Uterus (tissue), 4 donors: Measurements from ENCODE around the gene SH3RF3. TPM values are rescaled to one million over a fixed set of nuclear protein-coding genes. Genes with fewer than 3 reads are reported as not detected.

ENCODE experiments used
- DNase-seq, 2 donors: peaks; one replicate each; pipeline ENCODE4 v3.0.0-alpha.2; 2019 to 2020
- H3K27ac ChIP-seq, 2 donors: fragments of 200-600 bp; sonication (generic); 1 replicate in 1 of 2; 2 replicates in 1 of 2; pipeline ENCODE4 v1.5.1; 2016 to 2018
- H3K27me3 ChIP-seq, 2 donors: fragments of 200-600 bp; sonication (generic); one replicate each; pipeline ENCODE4 v1.5.1; 2018 to 2019; ENCODE audit warnings: control low read depth in 1 of 2
- H3K36me3 ChIP-seq, 2 donors: fragments of 200-600 bp; sonication (generic); one replicate each; pipeline ENCODE4 v1.5.1; 2019; ENCODE audit warnings: control low read depth in 1 of 2
- H3K4me1 ChIP-seq, 2 donors: fragments of 200-600 bp; sonication (generic); one replicate each; pipeline ENCODE4 v1.5.1; 2018 to 2019; ENCODE audit warnings: control low read depth in 1 of 2
- H3K4me3 ChIP-seq, 2 donors: fragments of 200-600 bp; sonication (generic); 1 replicate in 1 of 2; 2 replicates in 1 of 2; pipeline ENCODE4 v1.5.1; 2018 to 2019; ENCODE audit warnings: mild to moderate bottlenecking in 1 of 2
- H3K9me3 ChIP-seq, 2 donors: fragments of 200-600 bp; sonication (generic); one replicate each; pipeline ENCODE4 v1.5.1; 2019; ENCODE audit warnings: control low read depth in 1 of 2
- CTCF ChIP-seq, 4 experiments: fragments of 200-600 bp in 2 of 4; fragments of 450-650 bp in 2 of 4; sonication (generic) in 2 of 4; IDR thresholded peaks; one replicate each; pipeline ENCODE4 v1.5.1; 2016 to 2019; ENCODE audit warnings: antibody characterized with exemption in 4 of 4, mild to moderate bottlenecking in 2 of 4, moderate library complexity in 1 of 4
- POLR2A ChIP-seq, 2 donors: fragments of 450-650 bp; IDR thresholded peaks; one replicate each; pipeline ENCODE4 v1.6.1; 2016; ENCODE audit warnings: antibody characterized with exemption in 2 of 2, mild to moderate bottlenecking in 1 of 2, moderate library complexity in 1 of 2
- intact Hi-C: fragments of 100-400 bp; cut with DNase I; formaldehyde crosslinking; loops from one replicate; pipeline ENCODE4 v1.15.1; 2023; ENCODE audit warnings: low total_unique reads
- total RNA-seq, 4 donors: library from RNA; depleted of rRNA in 3 of 4; stranded (reverse); fragments of >200 nt in 3 of 4; gene quantifications; one replicate each; pipeline versions ENCODE4 v1.1.0 to v1.2.4, GENCODE V29; 2014 to 2023
- donor health status: DM: yes; HTN: yes; CAD: no.

SH3RF3 gene
- total RNA-seq, 4 donors from 2014 or later: 5.1 to 10.2 (median 8.7) TPM; not detected in 1

GRCh38 chr2:109419171-109419756 lies 290.3 kb downstream of the SH3RF3 start:
- no peak overlapping the region for H3K4me3 ChIP-seq
- no peaks in the 10 kb centered on the region for H3K4me1 ChIP-seq
- no peak for TF ChIP-seq CTCF (IDR thresholded peaks at IDR 0.05)
- no peak for TF ChIP-seq POLR2A (IDR thresholded peaks at IDR 0.05)
- intact Hi-C loops: no loop called here
- H3K27me3 ChIP-seq: no peaks in the 10 kb centered on the region
- no peak for DNase-seq
- H3K9me3 ChIP-seq: no peaks in the 10 kb centered on the region
- no peaks in the 10 kb centered on the region for H3K36me3 ChIP-seq
- no peak overlapping the region for H3K27ac ChIP-seq

GRCh38 chr2:109419960-109420370 lies 291.0 kb downstream of the SH3RF3 start:
- no peak for DNase-seq
- H3K36me3 ChIP-seq: no peaks in the 10 kb centered on the region
- no peaks in the 10 kb centered on the region for H3K4me1 ChIP-seq
- H3K4me3 ChIP-seq: no peak overlapping the region
- intact Hi-C loops: no loop called here
- no peaks in the 10 kb centered on the region for H3K9me3 ChIP-seq
- no peak for TF ChIP-seq POLR2A (IDR thresholded peaks at IDR 0.05)
- TF ChIP-seq CTCF (IDR thresholded peaks at IDR 0.05): no peak
- no peaks in the 10 kb centered on the region for H3K27me3 ChIP-seq
- no peak overlapping the region for H3K27ac ChIP-seq

- H3K9me3 ChIP-seq: no peaks in the 10 kb centered on the region
- no peak overlapping the region for H3K27ac ChIP-seq
- H3K4me3 ChIP-seq: no peak overlapping the region
- no peaks in the 10 kb centered on the region for H3K27me3 ChIP-seq
- intact Hi-C loops: no loop called here
- TF ChIP-seq CTCF (IDR thresholded peaks at IDR 0.05) (no peak), POLR2A (IDR thresholded peaks at IDR 0.05) (no peak)
- no peaks in the 10 kb centered on the region for H3K36me3 ChIP-seq
- no peaks in the 10 kb centered on the region for H3K4me1 ChIP-seq
- DNase-seq: no peak
Measured at GRCh38 chr2:109421101-109421500, 292.1 kb downstream of the SH3RF3 start.

GRCh38 chr2:109421642-109422041 lies 292.6 kb downstream of the SH3RF3 start:
- intact Hi-C loops: no loop called here
- Histone ChIP-seq H3K9me3 (no peaks in the 10 kb centered on the region), H3K36me3 (no peaks in the 10 kb centered on the region), H3K27me3 (no peaks in the 10 kb centered on the region), H3K4me1 (no peaks in the 10 kb centered on the region), H3K4me3 (no peak overlapping the region), H3K27ac (no peak overlapping the region)
- TF ChIP-seq POLR2A (IDR thresholded peaks at IDR 0.05): no peak
- no peak for TF ChIP-seq CTCF (IDR thresholded peaks at IDR 0.05)
- DNase-seq: no peak

- TF ChIP-seq POLR2A (IDR thresholded peaks at IDR 0.05) (no peak), CTCF (IDR thresholded peaks at IDR 0.05) (no peak)
- DNase-seq: no peak
- Histone ChIP-seq H3K4me1 (no peaks in the 10 kb centered on the region), H3K27me3 (no peaks in the 10 kb centered on the region), H3K27ac (no peak overlapping the region), H3K4me3 (no peak overlapping the region), H3K36me3 (no peaks in the 10 kb centered on the region), H3K9me3 (no peaks in the 10 kb centered on the region)
- intact Hi-C loops: no loop called here
Measured at GRCh38 chr2:109422071-109422757, 293.2 kb downstream of the SH3RF3 start.
